GM21423 (cell line): ENCODE measurements around the gene CASP6.

Experiments used
- ATAC-seq: cut with Tn5 transposase; IDR thresholded peaks from one replicate; pipeline ENCODE4 v1.9.1; 2021; ENCODE audit warnings: mild to moderate bottlenecking, moderate library complexity; ENCODE audit not compliant: unreplicated experiment

CASP6 gene

GRCh38 chr4:109672169-109672930 is 30.9 kb downstream of the CASP6 start:
- ATAC-seq, result no peak

GRCh38 chr4:109671350-109671749 is 31.9 kb downstream of the CASP6 start:
- ATAC-seq, result no peak

GRCh38 chr4:109665783-109666485 is 37.3 kb downstream of the CASP6 start:
- no peak for ATAC-seq

DNA sequence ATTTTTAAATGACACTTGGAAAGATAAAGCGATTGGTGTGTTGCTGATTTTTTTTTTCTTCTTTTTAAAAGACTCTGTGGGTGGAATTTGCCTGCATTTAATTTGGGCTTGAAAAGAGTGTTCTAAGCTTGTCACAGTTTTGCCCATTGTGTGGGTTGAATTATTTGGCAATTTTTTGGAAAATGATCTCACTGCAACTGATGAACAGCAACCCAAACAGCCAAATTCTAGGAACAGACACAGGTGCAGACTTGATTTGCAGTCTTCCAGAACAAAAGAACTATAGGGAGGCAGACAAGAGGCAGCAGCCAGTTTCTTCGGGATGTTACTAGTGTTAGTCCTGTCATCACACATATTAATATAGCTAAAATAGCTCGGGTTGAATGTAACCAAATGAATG is 40.5 kb downstream of the CASP6 start:
- ATAC-seq, result no peak

- no peak for ATAC-seq
These were observed 41.1 kb downstream of the CASP6 start for GRCh38 chr4:109662116-109662515.

GRCh38 chr4:109658871-109659410 is 44.3 kb downstream of the CASP6 start:
- no peak for ATAC-seq

DNA sequence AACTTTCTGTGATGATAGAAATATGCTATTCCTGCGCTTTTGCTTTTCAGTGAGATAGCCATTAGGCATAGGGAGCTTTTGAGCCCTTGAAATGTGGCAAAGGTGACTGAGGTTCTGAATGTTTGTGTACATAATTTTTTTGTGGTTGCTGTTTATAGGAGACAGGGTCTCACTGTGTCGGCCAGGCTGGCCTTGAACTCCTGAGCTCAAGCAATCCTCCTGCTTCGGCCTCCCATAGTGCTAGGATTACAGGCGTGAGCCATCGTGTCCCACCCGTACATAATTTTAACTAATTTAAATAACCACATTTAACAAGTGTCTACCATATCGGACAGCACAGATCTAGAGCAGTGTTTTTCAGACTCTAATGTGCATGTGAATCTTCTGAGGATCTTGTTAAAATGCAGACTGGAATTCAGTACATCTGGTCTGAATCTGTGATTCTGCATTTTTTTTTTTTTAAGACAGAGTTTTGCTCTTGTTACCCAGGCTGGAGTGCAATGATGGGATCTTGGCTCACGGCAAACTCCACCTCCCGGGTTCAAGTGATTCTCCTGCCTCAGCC is 45.3 kb downstream of the CASP6 start:
- no peak for ATAC-seq

DNA sequence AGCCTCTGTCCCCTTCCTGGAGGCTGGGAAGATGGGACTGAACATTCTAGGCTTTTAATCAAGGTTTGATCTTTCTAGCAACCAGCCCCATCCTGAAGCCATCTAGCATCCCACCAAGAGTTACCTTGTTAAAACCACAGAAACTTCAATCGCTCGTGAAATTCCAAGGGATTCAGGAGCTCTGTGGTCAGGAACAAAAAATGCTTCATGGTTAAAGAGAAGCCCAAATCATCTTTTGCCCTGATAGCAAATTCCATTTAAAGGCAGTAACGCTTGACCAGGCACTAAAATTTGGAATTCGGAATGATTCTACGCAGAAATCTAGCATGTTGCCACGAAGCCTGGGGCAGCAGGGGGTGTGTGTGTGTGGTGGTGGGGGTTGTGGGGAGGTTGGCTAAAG is 47.8 kb downstream of the CASP6 start:
- ATAC-seq, result no peak

GRCh38 chr4:109649872-109650271 is 53.4 kb downstream of the CASP6 start:
- peak; percentile 76 for ATAC-seq

- ATAC-seq, result no peak
These were observed 54.2 kb downstream of the CASP6 start for GRCh38 chr4:109648997-109649575.

- peak; percentile 47 for ATAC-seq
These were observed 54.8 kb downstream of the CASP6 start for GRCh38 chr4:109648266-109648996.

DNA sequence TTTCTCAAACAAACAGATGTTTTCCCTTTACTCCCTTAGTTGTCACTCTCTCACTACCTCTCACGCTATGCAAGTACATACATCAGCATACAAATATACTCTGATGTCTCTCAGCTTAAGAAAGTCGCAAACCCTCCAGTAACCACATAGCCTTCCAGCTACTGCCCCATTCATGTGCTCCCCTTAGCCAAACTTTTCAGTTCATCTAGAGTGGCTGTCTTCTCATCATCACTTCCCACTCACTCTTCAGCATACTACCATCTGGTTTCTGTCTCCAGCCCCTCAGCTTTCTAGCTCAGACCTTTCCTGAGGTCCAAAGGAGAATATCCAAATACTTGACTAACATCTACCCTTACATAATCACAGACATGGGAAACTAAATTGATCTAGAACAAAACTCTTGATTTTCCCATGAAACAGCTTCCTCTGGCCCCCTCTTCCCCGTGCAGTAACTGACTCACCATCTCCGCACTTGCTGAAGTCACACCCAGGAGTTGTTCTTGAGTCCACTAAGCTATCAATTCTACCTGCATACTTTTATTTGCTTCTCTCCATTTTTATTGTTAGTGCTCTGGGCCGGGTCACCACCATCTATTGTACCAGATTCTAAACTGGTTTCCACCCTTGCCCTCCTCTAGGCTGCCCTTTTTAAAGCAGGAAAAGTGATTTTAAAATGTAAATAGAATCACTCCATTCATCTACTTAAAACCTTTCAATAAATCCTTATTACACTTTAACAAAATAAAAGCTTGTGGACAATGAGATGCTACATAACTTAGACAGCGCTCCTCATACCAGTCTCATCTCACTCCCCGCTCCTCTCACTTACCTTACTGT is 57.2 kb downstream of the CASP6 start:
- no peak for ATAC-seq

DNA sequence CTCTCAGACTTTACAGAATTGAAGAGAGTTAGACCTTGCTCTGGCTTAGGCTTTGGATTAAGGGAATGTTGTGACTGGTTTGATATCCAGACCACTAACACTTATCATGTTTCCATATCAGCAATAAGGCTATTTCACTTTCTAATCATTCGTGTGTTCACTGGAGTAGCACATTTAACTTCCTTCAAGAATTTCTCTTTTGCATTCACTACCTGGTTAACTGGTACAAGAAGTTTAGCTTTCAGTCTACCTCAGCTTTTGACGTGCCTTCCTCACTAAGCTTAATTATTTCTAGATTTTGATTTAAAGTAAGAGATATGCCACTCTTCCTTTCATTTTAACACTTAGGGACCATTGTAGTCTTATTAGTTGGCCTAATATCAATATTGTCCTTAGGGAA is 62.6 kb downstream of the CASP6 start:
- no peak for ATAC-seq
